Measurements from ENCODE around the gene SASH1.

GRCh38 chr6:148307405-148307804, 35.2 kb upstream of the SASH1 start:
- TF ChIP-seq POLR2AphosphoS5 (IDR thresholded peaks at IDR 0.05; ENCODE audit: low read depth, low read length) (no peak), POLR2A (IDR thresholded peaks at IDR 0.05; ENCODE audit: low read depth, low read length) (no peak), TAF1 (IDR thresholded peaks at IDR 0.05; ENCODE audit: borderline replicate concordance, low read depth, low read length) (no peak)
